ENCODE measurements around the gene MED8. TPM values are rescaled to one million over a fixed set of nuclear protein-coding genes. Genes with fewer than 3 reads are reported as not detected.

MED8 gene
- total RNA-seq, 1 experiment from 2014 or later, result 31.1 TPM

DNA sequence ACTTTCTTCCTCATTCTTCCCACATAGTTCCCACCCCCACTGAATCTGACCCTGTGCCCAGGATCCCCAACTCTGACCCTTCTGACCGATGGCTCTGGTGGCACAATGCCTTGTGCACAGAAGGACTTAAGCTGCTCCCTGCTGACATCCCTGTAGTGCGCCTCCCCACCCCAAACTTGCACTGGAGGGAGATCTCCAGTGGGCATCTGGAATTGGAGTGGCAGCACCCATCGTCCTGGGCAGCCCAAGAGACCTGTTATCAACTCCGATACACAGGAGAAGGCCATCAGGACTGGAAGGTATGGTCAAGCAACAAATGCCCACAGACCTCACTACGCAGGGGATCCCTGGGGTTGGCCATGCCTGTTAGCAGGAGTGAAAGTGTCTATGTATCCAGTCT is 43.0 kb downstream of the MED8 start:
- no peak for DNase-seq
- no peaks in the 10 kb centered on the region for H3K27me3 Mint-ChIP-seq (ENCODE audit: unreplicated experiment)
- no TSS peak for BruUV-seq (replicated peaks)
- no peak overlapping the region for H3K4me3 Mint-ChIP-seq (ENCODE audit: low read depth, unreplicated experiment)
- peaks cover 15% of the 10 kb centered on the region for H3K36me3 Mint-ChIP-seq (ENCODE audit: insufficient read depth, unreplicated experiment)
- TF ChIP-seq, protein P1, sequence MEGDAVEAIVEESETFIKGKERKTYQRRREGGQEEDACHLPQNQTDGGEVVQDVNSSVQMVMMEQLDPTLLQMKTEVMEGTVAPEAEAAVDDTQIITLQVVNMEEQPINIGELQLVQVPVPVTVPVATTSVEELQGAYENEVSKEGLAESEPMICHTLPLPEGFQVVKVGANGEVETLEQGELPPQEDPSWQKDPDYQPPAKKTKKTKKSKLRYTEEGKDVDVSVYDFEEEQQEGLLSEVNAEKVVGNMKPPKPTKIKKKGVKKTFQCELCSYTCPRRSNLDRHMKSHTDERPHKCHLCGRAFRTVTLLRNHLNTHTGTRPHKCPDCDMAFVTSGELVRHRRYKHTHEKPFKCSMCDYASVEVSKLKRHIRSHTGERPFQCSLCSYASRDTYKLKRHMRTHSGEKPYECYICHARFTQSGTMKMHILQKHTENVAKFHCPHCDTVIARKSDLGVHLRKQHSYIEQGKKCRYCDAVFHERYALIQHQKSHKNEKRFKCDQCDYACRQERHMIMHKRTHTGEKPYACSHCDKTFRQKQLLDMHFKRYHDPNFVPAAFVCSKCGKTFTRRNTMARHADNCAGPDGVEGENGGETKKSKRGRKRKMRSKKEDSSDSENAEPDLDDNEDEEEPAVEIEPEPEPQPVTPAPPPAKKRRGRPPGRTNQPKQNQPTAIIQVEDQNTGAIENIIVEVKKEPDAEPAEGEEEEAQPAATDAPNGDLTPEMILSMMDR (IDR thresholded peaks at IDR 0.05; ENCODE audit: unreplicated experiment), result no peak
- intact Hi-C loops (cut with micrococcal nuclease; ENCODE audit: unreplicated experiment), result loop anchor here (5.0 kb wide), 1 partner anchor 49 kb away; no protein-coding TSS in a partner anchor
- H3K27ac Mint-ChIP-seq (ENCODE audit: unreplicated experiment), result no peak overlapping the region
- CTCF ChIA-PET, result no interaction called here
- peaks cover 60% of the 10 kb centered on the region for H3K4me1 Mint-ChIP-seq (ENCODE audit: low read depth, unreplicated experiment)
- no peaks in the 10 kb centered on the region for H3K9me3 Mint-ChIP-seq (ENCODE audit: low read depth, unreplicated experiment)

- Mint-ChIP-seq H3K36me3 (ENCODE audit: insufficient read depth, unreplicated experiment) (peaks cover 15% of the 10 kb centered on the region), H3K4me1 (ENCODE audit: low read depth, unreplicated experiment) (peaks cover 57% of the 10 kb centered on the region), H3K27ac (ENCODE audit: unreplicated experiment) (no peak overlapping the region), H3K9me3 (ENCODE audit: low read depth, unreplicated experiment) (no peaks in the 10 kb centered on the region), H3K27me3 (ENCODE audit: unreplicated experiment) (peaks cover 15% of the 10 kb centered on the region), H3K4me3 (ENCODE audit: low read depth, unreplicated experiment) (no peak overlapping the region)
- no TSS peak for BruUV-seq (replicated peaks)
- intact Hi-C loops (cut with micrococcal nuclease; ENCODE audit: unreplicated experiment), result loop anchor here (5.0 kb wide), 1 partner anchor 48 kb away; no protein-coding TSS in a partner anchor
- CTCF ChIA-PET, result no interaction called here
- DNase-seq, result no peak
- TF ChIP-seq, protein P1 (IDR thresholded peaks at IDR 0.05; ENCODE audit: unreplicated experiment), result no peak
Measured at GRCh38 chr1:43345120-43345519, 44.5 kb downstream of the MED8 start.

DNA sequence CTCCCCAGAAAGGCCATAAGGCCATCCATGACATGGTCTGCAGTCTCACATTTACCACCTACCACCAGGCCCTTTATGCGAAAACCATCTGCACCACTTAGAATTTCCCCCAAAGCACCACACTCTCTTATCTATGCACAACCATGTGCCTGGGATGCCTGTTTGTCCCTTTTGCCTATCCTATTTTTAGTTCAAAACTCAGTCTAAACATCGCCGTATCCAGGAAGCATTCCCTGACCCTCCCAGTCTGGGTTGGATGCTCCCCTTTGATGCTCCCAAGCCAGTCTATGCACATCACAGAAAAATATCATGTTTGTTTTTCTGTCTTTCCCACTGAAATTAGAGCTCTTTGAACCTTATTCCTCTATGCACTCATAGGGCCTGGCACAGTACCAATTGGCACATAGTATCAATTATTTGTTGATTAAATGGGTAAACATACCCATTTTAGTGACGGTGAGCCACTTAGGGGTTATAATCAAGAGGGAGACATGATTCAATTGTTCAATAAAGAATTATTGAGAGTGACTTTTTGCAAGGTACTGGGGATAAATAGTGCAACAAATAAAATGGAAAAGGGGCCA is 45.2 kb downstream of the MED8 start:
- Mint-ChIP-seq H3K4me1 (ENCODE audit: low read depth, unreplicated experiment) (peaks cover 50% of the 10 kb centered on the region), H3K4me3 (ENCODE audit: low read depth, unreplicated experiment) (no peak overlapping the region), H3K27ac (ENCODE audit: unreplicated experiment) (peak overlapping the region; percentile 0), H3K9me3 (ENCODE audit: low read depth, unreplicated experiment) (no peaks in the 10 kb centered on the region), H3K27me3 (ENCODE audit: unreplicated experiment) (peaks cover 18% of the 10 kb centered on the region), H3K36me3 (ENCODE audit: insufficient read depth, unreplicated experiment) (peaks cover 11% of the 10 kb centered on the region)
- CTCF ChIA-PET, result no interaction called here
- DNase-seq, result no peak
- BruUV-seq (replicated peaks), result no TSS peak
- TF ChIP-seq, protein P1 (IDR thresholded peaks at IDR 0.05; ENCODE audit: unreplicated experiment), result no peak
- intact Hi-C loops (cut with micrococcal nuclease; ENCODE audit: unreplicated experiment), result no loop called here

- intact Hi-C loops (cut with micrococcal nuclease; ENCODE audit: unreplicated experiment), result no loop called here
- no TSS peak for BruUV-seq (replicated peaks)
- CTCF ChIA-PET, result interaction anchor here (0.6 to 0.9 kb wide), 2 partner anchors 55 to 210 kb away, joined by 3 read pairs; partner anchors contain the start of gene C1orf210
- Mint-ChIP-seq H3K9me3 (ENCODE audit: low read depth, unreplicated experiment) (no peaks in the 10 kb centered on the region), H3K36me3 (ENCODE audit: insufficient read depth, unreplicated experiment) (no peaks in the 10 kb centered on the region), H3K27me3 (ENCODE audit: unreplicated experiment) (peaks cover 18% of the 10 kb centered on the region), H3K27ac (ENCODE audit: unreplicated experiment) (no peak overlapping the region), H3K4me1 (ENCODE audit: low read depth, unreplicated experiment) (peaks cover 21% of the 10 kb centered on the region), H3K4me3 (ENCODE audit: low read depth, unreplicated experiment) (no peak overlapping the region)
- TF ChIP-seq, protein P1 (IDR thresholded peaks at IDR 0.05; ENCODE audit: unreplicated experiment), result no peak
- no peak for DNase-seq
Measured at GRCh38 chr1:43340559-43340958, 49.0 kb downstream of the MED8 start.
